Activated CD4-positive, alpha-beta T cell treated with anti-CD3 and anti-CD28 coated beads, Interleukin-2, amount 50 U/mL, for 48 hours (primary cell): ENCODE measurements around the gene CADM4.
"Not testable (repeated sequence)": the region's sequence is repeated elsewhere in the genome, so short reads cannot be mapped to it uniquely, and the experiment has no call there.

Experiments used
- DNase-seq, 2 experiments: peaks; one replicate each; pipeline ENCODE4 v3.0.0-alpha.2; 2020

CADM4 gene, protein sequence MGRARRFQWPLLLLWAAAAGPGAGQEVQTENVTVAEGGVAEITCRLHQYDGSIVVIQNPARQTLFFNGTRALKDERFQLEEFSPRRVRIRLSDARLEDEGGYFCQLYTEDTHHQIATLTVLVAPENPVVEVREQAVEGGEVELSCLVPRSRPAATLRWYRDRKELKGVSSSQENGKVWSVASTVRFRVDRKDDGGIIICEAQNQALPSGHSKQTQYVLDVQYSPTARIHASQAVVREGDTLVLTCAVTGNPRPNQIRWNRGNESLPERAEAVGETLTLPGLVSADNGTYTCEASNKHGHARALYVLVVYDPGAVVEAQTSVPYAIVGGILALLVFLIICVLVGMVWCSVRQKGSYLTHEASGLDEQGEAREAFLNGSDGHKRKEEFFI

DNA sequence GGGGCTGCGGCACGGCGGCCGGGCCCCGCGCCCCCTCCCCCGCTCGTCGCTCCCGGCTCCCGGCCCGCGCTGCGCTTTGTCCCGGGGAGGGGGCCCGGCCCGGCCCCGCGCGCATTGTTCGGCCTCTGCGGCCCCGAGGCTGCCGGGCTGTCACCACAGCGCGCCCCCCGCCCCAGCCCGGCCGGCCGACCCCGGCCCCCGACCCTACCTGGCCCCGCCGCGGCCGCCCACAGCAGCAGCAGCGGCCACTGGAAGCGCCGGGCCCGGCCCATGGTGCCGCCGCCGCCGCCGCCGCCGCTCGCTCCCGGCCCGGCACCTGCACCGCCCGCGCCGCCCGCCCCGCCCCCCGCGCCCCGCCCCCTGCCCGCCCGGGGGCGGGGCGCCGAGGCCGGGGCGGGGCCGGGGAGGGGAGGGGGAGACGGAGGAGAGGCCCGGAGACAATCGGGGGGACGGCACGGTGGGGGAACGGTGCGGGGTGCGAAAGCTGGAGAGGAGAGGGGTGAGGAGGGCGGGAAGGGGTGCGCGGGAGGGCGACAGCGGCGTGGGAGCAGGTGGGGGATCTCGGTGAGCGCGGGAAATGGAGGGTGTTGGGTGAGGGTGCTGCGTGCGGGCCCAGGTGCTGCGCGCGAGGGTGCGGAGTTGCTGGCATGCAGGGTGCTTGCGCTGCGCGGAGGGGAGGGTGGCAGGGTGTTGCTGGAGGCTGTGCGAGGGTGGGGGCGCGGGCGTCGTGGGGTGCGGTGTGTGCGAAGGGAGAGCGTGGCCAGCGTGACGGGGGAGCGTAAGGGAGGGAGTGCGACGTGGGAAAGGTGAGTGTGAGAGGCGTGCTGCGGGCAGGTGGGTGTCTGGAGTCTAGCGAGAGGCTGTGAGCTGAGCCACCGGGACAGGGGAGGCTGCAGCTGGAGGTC lies at the start of gene CADM4:
CADM4 (minus strand) TSS at position 332 of the 905 bp plus-strand sequence; CDS start at position 272, 60 bp downstream.
- DNase-seq: peak; percentile 39 to 43

DNA sequence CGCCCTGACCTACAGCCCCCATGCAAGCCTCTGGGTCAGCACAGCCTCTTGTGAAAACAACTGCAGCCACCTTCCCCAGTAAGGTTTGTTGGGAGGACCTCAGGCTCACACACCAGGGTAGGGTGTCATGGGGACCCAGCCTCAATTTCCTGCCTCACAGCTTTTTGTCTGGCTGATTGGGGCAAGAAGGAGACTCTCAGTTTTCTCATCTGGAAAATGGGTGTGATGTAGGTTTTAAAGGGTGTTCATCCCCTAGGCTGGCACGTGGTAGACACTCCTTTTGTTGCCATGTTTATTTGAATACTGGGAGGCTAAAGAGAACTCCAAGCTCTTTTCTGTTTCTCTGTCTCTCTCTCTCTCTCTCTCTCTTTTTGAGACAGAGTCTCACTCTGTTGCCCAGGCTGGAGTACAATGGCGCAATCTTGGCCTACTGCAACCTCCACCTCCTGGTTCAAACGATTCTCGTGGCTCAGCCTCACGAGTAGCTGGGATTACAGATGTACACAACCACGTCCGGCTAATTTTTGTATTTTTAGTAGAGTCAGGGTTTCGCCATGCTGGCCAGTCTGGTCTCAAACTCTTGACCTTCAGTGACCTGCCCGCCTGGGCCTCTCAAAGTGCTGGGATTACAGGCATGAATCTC lies 48.5 kb upstream of the CADM4 start:
- DNase-seq: no peak

DNA sequence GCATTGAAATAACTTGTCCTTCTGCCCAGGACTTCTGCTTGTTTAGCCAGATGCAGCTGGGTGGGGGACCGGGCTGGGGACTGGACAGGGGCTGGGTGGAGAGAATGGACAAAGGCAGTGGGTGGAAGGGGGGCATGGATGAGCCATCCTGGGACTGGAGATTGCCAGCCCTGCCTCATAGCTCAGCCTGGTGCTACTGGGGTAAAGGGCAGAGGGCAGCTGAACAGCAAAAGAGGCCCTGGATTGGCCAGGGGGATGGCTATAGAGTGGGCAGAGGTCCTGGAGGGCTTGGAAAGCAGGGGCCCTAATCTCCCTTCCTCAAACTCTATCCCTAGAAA lies 48.0 kb upstream of the CADM4 start:
- no peak for DNase-seq

DNA sequence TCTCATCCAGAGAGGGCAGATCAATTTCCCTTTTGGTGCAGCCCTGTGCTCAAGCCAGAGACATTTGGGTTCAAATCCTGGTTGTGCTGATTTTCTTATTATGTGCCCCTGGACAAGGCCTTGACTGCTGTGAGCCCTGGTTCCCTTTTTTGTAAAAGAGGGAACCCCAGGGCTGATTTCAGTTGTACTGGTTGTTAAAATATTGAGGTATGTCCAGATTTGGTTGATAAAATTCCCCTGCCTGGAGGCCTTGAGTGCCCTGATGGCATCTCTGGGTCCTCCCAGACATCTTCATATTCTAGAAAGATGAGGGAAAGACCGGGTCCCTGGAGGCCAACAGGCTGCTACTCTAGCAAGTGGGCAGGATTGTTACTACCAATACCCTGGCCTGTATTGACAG lies 44.7 kb upstream of the CADM4 start:
- no peak for DNase-seq

DNA sequence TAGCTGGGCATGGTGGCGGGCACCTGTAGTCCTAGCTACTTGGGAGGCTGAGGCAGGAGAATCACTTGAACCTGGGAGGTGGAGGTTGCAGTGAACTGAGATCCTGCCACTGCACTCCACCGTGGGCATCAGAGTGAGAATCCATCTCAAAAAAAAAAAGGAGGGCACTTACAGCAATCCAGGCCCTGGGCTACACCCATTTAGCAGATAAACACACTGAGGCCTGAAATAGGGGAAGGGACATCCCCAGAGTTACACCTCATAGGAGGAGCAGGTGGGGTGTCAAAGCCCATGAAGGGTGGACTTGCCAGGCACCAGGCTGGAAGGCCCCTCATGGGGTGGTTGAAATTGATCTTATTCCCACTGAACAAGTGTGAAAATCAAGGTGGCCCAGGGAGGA lies 44.3 kb upstream of the CADM4 start:
- DNase-seq: no peak

DNA sequence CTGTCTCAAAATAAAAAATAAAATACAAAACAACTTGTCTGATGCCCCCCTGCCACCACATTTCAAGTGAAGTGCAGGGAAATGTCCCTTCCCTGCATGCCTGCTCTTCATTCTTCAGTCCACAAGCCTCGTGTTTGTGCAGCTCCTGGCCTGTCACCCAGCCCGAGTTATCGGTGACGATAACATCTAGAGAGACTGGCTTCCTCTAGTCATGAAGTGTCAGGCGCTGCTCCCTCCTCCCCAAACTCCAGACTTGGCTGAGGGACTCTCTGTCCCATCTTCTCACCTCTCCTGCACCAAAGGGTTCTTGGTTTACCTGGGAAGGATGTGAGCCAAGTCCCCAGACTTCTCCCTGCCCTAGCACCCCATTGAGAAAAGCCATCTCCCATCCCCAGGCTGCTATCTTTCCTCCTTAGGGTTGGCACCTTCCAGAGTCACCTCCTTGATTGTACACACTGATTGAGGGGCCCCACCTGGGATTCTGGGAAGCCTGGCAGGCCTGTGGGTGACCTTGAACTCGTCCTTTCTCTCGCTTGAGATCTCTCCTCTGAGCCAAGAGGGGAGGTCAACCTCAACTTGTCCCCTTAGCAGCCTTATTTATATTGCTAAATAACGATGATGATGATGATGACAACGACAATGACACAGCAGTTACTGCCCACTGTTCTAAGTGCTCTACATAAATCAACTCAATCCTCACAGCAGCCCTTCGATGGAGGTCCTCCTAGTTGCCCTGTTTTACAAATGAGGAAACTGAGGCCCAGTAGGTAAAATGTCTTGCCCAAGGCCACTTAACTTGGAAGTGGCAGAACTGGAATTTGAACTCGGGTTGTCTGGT lies 43.4 kb upstream of the CADM4 start:
- no peak for DNase-seq

DNA sequence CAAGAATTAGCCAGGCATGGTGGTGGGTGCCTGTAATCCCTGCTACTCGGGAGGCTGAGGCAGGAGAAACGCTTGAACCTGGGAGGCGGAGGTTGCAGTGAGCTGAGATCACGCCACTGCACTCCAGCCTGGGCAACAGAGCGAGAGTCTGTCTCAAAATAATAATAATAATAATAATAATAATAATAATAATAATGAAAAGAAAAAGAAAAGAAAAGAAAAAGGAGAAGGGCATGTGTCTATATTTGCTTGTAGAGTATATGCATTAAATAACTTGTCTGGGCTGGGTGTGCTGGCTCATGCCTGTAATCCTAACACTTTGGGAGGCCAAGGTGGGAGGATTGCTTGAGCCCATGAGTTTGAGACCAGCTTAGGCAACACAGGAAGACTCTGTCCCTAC lies 42.6 kb upstream of the CADM4 start:
- not testable (repeated sequence) for DNase-seq

DNA sequence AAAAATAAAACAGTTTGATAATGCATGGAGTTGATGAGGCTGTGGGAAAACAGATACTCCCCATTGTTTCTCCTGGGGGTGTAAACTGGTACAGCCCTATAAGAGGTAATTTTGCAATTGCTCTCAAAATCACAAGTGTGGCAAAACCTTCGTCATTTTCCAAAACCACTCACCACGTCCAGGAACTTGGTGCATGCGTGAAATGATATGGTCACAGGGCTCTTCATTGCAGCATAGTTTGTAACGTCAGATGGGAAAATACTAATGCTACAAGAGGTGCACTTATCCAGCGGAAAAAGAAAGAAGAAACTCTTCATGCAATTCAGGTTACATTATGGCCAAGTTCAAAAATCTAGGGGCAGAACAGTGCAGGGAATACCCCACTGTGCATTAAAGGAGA lies 42.2 kb upstream of the CADM4 start:
- DNase-seq: no peak

DNA sequence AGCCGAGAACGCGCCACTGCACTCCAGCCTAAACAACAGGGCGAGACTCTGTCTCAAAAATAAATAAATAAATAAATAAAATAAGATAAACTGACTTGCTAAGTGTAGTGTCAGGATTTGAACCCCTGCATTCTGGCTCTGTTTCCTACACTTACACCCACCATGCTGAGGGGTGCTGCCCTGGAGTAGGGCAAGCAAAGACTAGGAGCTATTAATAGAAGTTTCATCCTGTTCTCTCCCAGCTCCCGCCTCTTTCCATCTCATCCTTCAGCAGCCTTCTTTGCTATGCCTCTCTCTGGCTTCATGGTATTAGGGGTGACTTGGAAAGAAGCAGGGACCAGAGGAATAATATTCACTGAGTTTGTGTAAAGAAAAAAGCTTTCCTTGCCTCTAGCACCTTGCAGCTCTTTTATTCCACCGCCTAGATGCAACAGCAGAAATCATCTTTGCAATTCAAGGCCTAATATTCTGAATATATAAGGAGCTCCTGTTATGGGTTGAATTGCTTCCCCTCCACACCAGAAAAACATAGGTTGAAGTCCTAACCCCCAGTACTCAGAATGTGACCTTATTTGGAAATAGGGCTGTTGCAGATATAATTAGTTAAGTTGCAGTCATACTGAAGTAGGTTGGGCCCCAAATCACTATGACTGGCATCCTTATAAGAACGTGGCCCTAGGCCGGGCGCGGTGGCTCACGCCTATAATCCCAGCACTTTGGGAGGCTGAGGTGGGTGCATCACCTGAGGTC lies 39.0 kb upstream of the CADM4 start:
- no peak for DNase-seq

DNA sequence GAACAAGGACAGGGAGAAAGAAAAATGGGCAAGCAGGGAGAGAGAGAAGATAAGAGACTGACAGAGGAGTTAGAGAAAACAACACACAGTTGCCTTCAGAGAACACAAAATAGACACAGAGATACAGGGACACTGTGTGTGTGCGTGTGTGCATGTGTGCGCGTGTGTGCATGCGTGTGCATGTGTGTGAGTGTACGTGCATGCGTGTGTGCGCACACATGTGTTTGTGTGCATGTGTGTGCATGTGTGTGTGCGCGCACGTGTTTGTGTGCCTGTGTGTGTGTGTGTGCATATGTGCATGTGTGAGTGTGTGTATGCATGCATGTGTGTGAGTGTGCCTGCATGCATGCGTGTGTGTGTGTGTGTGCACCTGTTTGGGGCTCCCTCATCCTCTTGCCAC lies 36.3 kb upstream of the CADM4 start:
- no peak for DNase-seq

DNA sequence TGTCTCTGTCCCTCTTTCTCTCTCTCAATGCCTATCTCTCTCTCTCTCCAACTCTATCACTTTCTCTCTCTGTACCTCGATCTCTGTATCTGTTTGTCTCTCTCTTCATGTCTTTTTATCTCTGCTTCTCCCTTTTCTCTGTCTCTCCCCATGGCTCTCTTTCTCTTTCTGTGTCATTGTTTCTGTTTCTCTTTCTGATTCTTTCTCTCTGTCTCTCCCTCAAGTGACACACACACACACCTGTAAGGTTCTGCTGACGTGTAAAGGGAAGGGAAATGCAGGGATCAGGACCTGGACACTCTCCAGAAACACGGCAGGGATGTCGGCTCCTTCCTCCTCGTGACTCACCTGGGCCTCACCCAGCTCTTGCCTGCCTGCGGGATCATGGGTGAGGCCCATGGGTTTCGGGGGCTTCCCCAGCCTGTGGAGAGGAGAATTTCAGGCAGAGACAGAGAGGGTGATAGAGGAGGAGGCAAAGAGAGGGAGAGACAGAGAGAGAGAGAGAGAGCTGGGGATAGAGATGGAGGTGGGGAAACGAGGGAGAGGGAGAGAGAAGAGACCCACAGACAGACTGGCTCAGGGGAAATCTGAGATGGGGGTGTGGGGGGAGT lies 35.7 kb upstream of the CADM4 start:
- DNase-seq: no peak

DNA sequence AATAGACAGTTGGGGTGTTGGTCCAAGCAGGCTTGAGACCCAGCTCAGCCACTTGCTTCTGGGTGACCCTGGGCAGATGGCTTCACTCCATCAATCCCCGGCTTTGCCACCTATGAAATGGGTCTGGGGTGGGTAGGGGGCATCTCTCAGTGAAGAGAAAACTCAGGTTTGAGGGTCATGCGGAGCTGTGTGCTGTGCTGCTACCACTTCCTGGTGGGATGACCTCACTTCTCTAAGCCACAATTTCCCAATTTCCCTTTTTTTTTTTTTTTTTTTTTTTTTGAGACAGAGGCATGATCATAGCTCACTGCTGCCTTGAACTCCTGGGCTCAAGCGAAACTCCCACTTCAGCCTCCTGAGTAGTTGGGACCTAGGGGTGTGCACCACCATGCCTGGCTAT lies 34.9 kb upstream of the CADM4 start:
- no peak for DNase-seq

DNA sequence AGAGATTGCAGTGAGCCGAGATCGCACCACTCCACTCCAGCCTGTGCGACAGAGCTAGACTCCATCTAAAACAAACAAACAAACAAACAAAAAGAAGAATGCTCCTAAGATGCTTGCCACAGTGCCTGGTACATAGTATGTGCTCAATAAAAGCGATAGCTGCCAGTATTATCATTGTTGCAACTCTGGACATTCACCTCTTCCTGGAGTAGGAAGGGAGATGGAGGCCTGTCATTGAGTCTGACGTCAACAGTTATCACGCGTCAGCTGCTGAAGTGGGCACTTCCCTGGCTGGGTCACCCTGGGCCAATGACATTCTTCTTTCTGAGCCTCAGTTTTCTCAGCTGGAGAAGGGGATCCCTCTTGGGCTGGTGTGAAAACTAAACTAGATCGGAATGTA lies 34.5 kb upstream of the CADM4 start:
- no peak for DNase-seq

DNA sequence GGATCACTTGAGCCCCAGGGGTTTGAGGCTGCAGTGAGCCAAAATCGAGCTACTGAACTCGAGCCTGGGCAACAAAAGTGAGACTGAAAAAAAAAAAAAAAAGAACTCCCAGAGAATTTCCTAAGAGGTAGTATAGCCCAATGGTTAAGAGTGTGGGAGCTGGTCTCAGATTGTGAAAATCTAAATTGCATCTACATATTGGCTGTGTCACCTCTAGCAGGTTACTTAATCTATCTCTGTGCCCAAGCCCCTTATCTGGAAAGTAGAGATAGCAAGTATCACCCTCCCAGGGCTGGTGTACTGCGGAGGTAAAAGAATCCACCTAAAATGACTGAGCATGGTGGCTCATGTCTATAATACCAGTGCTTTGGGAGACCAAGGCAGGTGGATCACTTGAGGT lies 34.0 kb upstream of the CADM4 start:
- DNase-seq: no peak

DNA sequence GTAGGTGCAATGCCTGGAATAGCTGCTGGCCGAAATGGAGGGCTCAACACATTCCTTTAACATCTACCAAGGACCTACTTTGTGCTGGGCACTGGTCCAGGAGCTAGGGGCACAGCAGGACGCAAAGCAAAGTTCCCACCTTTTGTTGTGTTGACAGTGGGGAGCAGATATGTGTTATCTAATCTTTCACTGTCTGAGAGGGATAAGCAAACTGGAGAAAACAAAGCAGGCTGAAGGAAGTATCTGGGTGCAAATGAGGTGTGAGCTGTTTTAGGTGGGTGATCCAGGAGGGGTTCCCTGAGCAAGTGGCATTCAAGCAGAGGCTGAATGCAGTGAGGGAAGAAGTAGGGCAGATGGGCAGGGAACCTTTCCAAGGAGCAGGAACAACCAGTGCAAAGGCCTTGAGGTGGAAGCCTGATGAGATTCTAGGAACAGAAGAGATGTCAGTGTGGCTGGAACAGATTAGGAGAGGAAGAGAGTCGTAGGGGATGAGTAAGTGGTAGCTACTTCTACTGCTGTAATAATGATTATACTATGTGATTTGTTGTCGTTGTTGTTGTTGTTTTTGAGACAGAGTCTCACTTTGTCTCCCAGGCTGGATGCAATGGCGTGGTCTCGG lies 32.5 kb upstream of the CADM4 start:
- no peak for DNase-seq

DNA sequence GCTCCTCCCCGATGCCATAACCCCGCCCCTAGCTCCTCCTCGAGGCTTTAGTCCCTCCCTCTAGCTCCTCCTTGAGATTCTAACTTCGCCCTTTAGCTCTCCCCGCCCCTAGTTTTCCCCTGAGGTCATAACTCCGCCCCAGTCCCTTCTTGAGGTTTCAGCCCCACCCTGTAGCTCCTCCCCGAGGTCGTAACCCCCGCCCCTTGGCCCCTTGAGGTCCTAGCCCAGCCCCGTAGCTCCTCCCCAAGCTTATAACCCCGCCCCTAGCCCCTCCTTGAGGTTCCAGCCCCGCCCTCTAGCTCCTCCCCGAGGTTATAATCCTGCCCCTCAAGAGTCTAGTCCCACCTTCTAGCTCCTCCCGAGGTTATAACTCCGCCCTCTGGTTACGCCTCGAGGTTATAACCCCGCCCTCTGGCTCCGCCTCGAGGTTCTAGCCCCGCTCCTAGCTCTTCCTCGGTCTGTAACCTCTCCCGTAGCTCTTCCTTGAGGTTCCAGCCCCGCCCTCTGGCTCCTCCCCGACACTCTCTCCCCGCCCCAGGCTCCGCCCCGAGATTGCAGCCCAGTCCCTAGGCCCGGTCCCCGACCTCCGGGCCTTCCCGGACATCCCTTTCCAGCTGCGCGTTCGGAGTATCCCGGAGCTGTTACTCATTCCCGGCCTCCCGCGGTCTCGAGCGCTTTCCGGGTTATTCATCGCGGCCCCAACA lies 28.9 kb upstream of the CADM4 start:
- peak; percentile 96 to 97 for DNase-seq

DNA sequence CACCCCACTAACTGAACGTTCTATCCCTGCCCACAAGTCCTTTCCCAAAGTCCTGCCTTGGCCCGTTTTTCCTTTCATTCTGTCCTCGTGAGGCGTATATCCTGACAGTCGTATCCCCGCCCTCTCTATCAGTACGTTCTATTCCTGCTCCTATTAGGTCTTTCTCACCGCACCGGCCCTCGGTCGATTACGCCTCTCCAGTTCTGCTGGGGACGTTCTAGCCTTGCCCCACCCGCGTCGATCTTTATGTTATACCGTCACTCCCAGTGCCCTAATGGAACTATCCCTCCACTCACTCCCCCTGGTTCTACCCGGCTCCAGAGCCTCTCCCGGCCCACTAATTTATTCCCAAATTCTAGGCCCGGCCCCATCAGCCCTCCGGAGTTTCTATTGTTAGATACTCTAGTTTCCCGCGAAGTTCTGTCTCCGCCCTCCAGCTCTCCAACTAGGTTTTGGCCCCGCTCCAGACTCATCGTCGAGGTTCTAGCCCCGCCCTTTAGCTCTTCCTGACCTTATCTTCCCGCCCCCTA lies 28.3 kb upstream of the CADM4 start:
- no peak for DNase-seq

DNA sequence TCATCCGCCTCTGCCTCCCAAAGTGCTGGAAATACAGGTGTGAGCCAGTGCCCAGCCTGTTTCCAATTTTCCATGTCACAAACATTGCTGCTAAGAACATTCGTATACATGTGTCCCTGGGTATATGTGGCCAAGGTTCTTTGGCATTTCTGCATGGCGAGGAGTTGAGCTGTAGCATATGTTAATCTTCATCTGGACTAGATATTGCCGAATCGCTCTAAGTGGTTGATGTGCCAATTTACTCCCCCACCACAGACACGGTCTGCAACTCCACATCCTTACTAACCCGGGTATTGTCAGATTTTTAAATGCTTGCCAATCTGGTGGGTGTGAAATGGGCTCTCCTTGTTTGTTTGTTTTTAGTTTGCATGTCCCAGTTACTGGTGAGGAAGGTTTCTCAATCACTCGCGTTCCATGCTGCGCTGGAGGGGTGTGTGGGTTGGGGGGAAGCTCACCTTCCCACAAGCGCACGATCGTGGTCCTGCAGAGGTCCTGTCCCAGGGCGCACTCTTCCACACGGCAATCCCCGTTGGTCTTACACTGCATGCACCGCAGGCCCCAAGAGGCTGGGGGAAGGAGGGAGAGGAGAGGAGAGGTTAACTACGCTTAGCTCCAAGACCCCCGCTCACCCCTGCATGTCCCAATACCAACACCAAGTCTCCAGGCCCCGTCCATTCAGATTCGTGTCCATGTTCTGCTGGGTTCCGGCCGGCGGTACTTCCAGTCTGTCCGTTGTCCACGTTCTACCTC lies 27.7 kb upstream of the CADM4 start:
- no peak for DNase-seq

DNA sequence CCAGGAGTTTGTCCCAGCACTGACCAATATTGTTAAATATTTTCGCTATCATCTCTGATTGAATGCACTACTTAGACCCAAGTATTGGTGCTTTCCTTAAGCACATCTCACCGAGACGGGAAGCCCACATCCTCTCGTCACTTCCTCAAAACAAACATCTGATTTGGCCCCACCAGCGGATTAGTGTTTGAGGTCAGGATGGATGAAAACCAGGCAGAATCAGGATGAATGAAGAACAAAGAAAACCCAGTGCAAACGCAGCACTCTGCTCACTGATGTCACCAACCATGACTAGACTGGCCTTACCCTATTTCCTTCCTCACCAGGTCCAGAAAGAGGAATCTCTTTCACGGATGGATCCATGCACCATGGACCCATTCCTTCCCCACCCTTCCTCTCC lies 24.4 kb upstream of the CADM4 start:
- DNase-seq: peak in 1 of 2 experiments; percentile 23
